ENCODE results near the gene HDAC4.

DNA sequence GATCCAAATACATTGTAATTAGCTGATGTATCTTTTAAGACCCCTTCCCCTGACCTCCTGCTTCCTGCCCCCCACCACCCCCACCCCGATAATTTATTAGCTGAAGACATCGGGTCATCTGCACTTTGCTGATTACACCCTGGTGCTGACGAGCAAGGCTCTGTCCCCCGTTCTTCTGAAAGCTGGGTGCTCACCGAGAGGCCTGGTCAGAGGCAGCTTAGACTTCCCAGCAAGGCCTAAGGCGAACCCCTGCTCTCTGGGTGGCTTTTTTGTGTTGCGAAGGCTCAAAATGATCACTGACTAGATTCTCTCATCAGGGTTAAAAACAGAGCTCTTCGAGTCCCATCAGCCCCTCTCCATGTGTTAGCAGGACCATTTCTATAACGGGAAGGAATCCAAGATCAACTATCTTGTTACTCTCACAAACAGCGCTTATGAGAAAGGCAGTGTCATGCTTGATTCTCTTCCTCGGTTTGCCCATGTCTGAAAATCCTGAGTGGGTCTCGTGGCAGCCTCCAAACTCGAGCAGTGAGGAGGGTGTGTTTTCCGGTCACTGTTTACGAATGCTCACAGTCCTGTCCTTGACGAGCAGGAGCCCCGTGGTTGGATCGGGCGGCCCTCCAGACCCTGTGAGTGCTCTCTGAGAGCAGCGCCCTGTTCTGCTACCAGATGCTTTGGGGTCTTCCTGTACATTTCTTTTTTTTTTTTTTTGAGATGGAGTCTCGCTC is 201.6 kb downstream of the HDAC4 start:
- TF ChIP-seq HCFC1 (IDR thresholded peaks at IDR 0.05; ENCODE audit: low read depth, low read length), result no peak
- no peak for TF ChIP-seq PHB (CRISPR knock-in tag; IDR thresholded peaks at IDR 0.05)
- no peak for TF ChIP-seq XRCC4 (IDR thresholded peaks at IDR 0.05; ENCODE audit: extremely low read depth, insufficient read depth, insufficient read length)
- no peak for TF ChIP-seq BACH1 (tag; IDR thresholded peaks at IDR 0.05)
